CD4-positive, CD25-positive, alpha-beta regulatory T cell (primary cell): ENCODE measurements around the gene WBP1L. TPM values are rescaled to one million over a fixed set of nuclear protein-coding genes. Genes with fewer than 3 reads are reported as not detected.

Experiments used
- ATAC-seq, 2 donors: fragments of 150-1000 bp; cut with Tn5 transposase; one replicate each; pipeline ENCODE4 v1.10.0; 2021; ENCODE audit warnings: low read depth in 2 of 2, moderate number of reproducible peaks in 2 of 2, moderate library complexity in 1 of 2
- DNase-seq, 3 donors: peaks; one replicate each; pipeline versions ENCODE4 v3.0.0 to v3.0.0-alpha.2; 2012 to 2022; ENCODE audit warnings: mixed read lengths in 1 of 3
- H3K27ac ChIP-seq: one replicate; pipeline ENCODE4 v1.7.0; 2013; ENCODE audit warnings: mild to moderate bottlenecking, low read length; ENCODE audit not compliant: insufficient read depth, poor library complexity, severe bottlenecking
- H3K27me3 ChIP-seq: one replicate; pipeline ENCODE4 v1.7.0; 2013; ENCODE audit warnings: low read length; ENCODE audit not compliant: control insufficient read depth, insufficient read depth
- H3K36me3 ChIP-seq: one replicate; pipeline ENCODE4 v1.7.0; 2013; ENCODE audit warnings: mild to moderate bottlenecking, low read length, moderate library complexity; ENCODE audit not compliant: control insufficient read depth, insufficient read depth
- H3K4me1 ChIP-seq: 2 replicates; pipeline ENCODE4 v1.7.0; 2013; ENCODE audit warnings: mild to moderate bottlenecking, low read length; ENCODE audit not compliant: insufficient read depth, control insufficient read depth, poor library complexity, severe bottlenecking
- H3K4me3 ChIP-seq: one replicate; pipeline ENCODE4 v1.7.0; 2013; ENCODE audit warnings: low read depth, mild to moderate bottlenecking, low read length, moderate library complexity
- H3K9me3 ChIP-seq, 2 experiments: 1 replicate in 1 of 2; 2 replicates in 1 of 2; pipeline ENCODE4 v1.7.0; 2013; ENCODE audit warnings: low read length in 2 of 2, mild to moderate bottlenecking in 1 of 2, moderate library complexity in 1 of 2; ENCODE audit not compliant: control insufficient read depth in 2 of 2
- H3K27ac Mint-ChIP-seq, 3 donors: one replicate each; pipeline ENCODE4 v1.8.0; 2020 to 2022; ENCODE audit warnings: mild to moderate bottlenecking in 3 of 3, mixed read lengths in 3 of 3, moderate library complexity in 2 of 3
- H3K27me3 Mint-ChIP-seq: one replicate; pipeline ENCODE4 v1.8.0; 2022; ENCODE audit warnings: mild to moderate bottlenecking, mixed read lengths
- H3K36me3 Mint-ChIP-seq: one replicate; pipeline ENCODE4 v1.8.0; 2020; ENCODE audit warnings: mixed read lengths
- H3K4me1 Mint-ChIP-seq, 4 donors: one replicate each; pipeline ENCODE4 v1.8.0; 2020 to 2022; ENCODE audit warnings: mixed read lengths in 4 of 4, mild to moderate bottlenecking in 1 of 4
- H3K4me3 Mint-ChIP-seq, 4 donors: one replicate each; pipeline ENCODE4 v1.8.0; 2020 to 2022; ENCODE audit warnings: mild to moderate bottlenecking in 4 of 4, mixed read lengths in 4 of 4, moderate library complexity in 3 of 4
- H3K9me3 Mint-ChIP-seq, 7 donors: one replicate each; pipeline ENCODE4 v1.8.0; 2020 to 2022; ENCODE audit warnings: mixed read lengths in 7 of 7, mild to moderate bottlenecking in 3 of 7, moderate library complexity in 2 of 7
- polyA plus RNA-seq, 4 donors: library from polyadenylated mRNA; unstranded; fragments of 300-500 nt; fragmentation: Illumina TruSeq; gene quantifications; one replicate each; pipeline ENCODE4 v1.2.3, GENCODE V29; 2021
- total RNA-seq: library from RNA; stranded (reverse); gene quantifications from one replicate; pipeline ENCODE4 v1.2.3, GENCODE V29; 2022

The WBP1L gene
- total and polyA plus RNA-seq, 5 donors from 2014 or later = 26.9 to 38.5 (median 28.2) TPM

DNA sequence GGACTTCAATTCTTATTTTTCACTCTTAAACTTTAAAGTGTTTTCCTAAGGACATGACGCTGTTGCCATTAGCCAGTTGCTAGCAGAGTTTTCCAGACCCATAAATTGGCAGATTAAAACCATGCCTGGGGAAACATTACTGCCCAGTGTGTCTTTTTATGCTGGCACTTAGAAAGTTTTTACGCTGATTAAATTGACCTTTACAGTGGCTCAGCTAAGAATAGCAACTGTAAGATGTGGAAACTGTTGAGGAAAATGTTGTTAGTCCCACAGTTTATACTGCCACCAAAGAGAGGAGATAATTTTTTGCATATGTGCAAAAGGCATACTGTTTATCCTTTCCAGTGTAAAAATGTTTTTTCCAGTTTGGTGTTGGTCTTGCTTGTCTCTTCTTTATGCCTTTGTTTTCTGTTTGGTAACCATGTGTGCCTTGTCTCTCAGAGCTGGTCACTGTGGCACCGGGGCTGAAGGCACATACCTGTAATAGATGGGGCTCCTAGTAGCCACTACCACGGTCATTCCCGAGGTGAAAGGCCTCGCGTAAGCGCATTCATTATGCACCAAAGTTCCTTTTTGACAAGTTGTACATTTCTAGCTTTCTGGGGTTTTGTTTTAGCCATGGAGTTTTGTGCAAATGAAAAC is 48.1 kb downstream of the WBP1L start:
- H3K27ac Mint-ChIP-seq = peak overlapping the region in 1 of 3 donors; percentile 60
- no peak for ATAC-seq
- no peaks in the 10 kb centered on the region for H3K27me3 Mint-ChIP-seq
- no peak overlapping the region for H3K4me3 Mint-ChIP-seq
- peaks cover 13 to 64% (median 47%) of the 10 kb centered on the region in 4 donors for H3K4me1 Mint-ChIP-seq
- no peaks in the 10 kb centered on the region for H3K9me3 ChIP-seq
- no peak for DNase-seq
- H3K4me1 ChIP-seq = peaks cover 18% of the 10 kb centered on the region
- no peak overlapping the region for H3K27ac ChIP-seq
- H3K36me3 ChIP-seq = no peaks in the 10 kb centered on the region
- H3K4me3 ChIP-seq = no peak overlapping the region
- no peaks in the 10 kb centered on the region for H3K27me3 ChIP-seq
- H3K36me3 Mint-ChIP-seq = peaks cover 19% of the 10 kb centered on the region
- peaks cover 0 to 4% (median 1%) of the 10 kb centered on the region in 7 donors for H3K9me3 Mint-ChIP-seq

DNA sequence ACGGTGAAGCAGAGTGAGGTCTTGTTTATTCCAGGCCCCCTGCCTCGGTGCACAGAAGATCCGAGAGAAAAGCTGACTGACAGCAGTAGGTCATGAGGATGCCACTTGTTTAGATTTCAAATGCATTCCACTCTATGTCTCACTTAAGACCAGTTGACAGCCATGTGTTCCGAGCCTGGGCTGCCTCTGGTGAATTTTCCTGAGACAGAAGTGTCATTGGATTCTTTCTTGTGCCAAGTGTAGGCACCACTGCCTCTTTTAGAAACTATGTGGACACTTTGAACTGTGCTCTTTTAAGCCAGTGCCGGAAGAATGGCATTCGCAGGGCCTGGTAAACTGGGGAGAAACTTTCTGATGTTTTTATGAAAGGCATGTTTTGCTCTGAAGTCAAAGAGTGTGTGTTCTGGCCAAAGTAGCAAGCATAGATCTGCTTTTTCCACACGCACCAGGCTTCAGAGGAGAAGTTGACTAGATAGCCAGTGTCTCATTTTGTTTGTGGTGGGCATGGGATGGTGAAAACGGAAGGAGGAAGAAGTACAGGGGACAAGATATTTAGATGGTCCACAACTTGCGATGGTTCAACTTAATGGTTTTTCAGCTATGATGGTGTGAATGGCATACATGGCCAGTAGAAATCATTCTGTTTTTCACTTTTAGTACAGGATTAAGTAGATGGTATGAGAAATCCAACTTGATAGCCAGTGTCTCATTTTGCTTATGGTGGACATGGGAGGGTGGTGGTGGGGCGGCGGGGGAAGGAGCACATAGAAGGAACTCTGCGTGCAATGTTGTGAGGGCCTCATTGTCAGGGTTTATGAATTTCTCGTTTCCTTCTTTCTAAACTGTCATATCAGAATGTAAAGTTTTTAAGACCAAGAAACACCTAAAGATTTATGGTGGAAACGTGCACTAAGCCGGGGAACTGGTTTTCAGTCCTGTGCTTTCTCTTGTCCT is 52.0 kb downstream of the WBP1L start:
- Mint-ChIP-seq H3K27ac (peak overlapping the region in 2 of 3 donors; percentile 67 to 79), H3K4me1 (peaks cover 10 to 68% (median 34%) of the 10 kb centered on the region in 4 donors), H3K9me3 (no peaks in the 10 kb centered on the region), H3K27me3 (no peaks in the 10 kb centered on the region), H3K4me3 (peak overlapping the region; percentile 33 to 77 (median 62)), H3K36me3 (peaks cover 10% of the 10 kb centered on the region)
- Histone ChIP-seq H3K9me3 (no peaks in the 10 kb centered on the region), H3K4me1 (peaks cover 20% of the 10 kb centered on the region), H3K27ac (peak overlapping the region; percentile 42), H3K27me3 (no peaks in the 10 kb centered on the region), H3K4me3 (peak overlapping the region; percentile 9), H3K36me3 (peaks cover 30% of the 10 kb centered on the region)
- DNase-seq (no peak), ATAC-seq (no peak)

DNA sequence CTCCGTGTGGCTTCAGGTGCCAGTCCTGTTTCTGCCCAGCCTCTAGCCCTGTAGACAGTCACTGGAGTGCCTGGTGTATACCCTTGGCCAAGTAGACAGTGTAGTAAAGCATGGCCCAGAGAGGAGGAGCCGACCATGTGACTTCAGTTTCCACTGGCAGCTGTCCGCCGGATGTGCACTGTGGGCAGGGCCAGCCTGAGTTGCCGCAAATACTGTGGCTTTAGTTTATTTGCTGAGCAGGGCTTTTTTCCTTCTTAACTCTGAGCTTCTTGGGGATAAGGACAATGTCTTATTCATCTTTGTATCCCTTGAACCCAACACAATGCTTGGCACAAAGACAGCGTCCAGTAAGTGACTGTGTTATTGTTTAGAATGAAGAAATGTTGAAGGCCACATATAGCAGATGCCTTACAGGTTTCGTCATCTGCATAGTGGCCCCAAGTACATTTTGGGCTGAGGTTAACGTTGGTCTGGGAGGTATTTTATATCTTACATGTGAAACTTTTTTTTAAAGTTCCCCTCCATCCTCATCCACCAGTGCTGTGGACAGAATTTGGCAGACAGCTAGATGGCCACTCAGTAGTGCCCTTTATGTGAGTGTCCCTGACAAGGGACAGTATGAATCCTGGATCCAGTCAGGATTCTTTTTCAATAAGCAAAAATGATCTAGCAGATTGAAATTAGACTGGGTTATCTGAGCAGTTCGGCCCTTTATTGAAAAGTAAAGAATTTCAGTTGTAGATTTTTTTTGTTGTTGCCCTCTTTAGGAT is 52.8 kb downstream of the WBP1L start:
- H3K4me1 Mint-ChIP-seq = peaks cover 10 to 70% (median 34%) of the 10 kb centered on the region in 4 donors
- H3K4me3 Mint-ChIP-seq = peak overlapping the region; percentile 8 to 77 (median 40)
- ATAC-seq (peak; percentile 91 to 96), DNase-seq (peak in 2 of 3 donors; percentile 44 to 82)
- H3K36me3 ChIP-seq = peaks cover 36% of the 10 kb centered on the region
- peak overlapping the region; percentile 42 for H3K27ac ChIP-seq
- no peaks in the 10 kb centered on the region for H3K27me3 Mint-ChIP-seq
- H3K9me3 ChIP-seq = no peaks in the 10 kb centered on the region
- no peaks in the 10 kb centered on the region for H3K9me3 Mint-ChIP-seq
- no peaks in the 10 kb centered on the region for H3K27me3 ChIP-seq
- H3K36me3 Mint-ChIP-seq = peaks cover 16% of the 10 kb centered on the region
- H3K4me1 ChIP-seq = peaks cover 20% of the 10 kb centered on the region
- H3K27ac Mint-ChIP-seq = peak overlapping the region; percentile 67 to 81 (median 79)
- H3K4me3 ChIP-seq = peak overlapping the region; percentile 9

DNA sequence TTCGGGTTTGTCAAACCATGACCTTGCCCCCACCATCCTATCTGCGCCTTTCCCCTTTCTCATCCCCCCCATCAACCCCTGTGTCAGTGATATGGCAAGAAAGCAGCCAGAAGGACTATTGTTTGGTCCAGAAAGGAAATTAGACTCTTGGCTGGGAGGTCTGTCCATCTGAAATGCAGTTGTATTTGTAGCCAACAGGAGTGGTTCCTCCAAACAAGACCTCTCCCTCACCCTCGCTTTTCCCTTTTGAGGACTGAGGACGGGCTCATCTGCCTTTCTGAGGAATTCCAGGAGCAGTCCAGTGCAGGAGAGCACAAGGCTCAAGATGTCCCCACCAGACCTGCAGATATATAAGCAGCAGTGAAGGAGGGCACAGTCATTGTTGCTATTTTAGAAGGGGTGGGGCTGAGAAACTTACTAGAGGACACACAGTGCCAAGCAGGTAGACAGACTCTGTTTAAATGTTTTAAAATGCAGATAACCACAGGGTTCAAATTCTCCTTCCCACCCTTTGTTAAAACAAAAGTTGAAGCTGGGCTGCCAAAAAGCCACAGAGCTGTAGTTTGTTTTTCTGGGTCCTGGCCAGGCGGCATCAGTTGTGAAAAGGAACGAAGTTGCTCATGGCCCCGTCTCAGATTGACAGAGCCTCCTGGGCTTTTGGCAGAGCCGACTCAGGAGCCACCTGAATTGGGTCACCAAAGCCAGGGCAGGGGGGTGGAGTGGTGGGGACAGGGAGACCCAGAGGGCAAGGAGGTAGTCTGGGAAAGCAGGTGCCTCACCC is 56.1 kb downstream of the WBP1L start:
- Mint-ChIP-seq H3K4me1 (peaks cover 10 to 70% (median 39%) of the 10 kb centered on the region in 4 donors), H3K27ac (no peak overlapping the region), H3K27me3 (no peaks in the 10 kb centered on the region), H3K9me3 (peaks cover 0 to 2% (median 0%) of the 10 kb centered on the region in 7 donors), H3K4me3 (no peak overlapping the region), H3K36me3 (peaks cover 28% of the 10 kb centered on the region)
- H3K27me3 ChIP-seq = no peaks in the 10 kb centered on the region
- no peaks in the 10 kb centered on the region for H3K9me3 ChIP-seq
- DNase-seq (no peak), ATAC-seq (no peak)
- no peak overlapping the region for H3K4me3 ChIP-seq
- H3K36me3 ChIP-seq = peaks cover 48% of the 10 kb centered on the region
- H3K27ac ChIP-seq = no peak overlapping the region
- H3K4me1 ChIP-seq = peaks cover 24% of the 10 kb centered on the region

- Histone ChIP-seq H3K27me3 (no peaks in the 10 kb centered on the region), H3K36me3 (peaks cover 48% of the 10 kb centered on the region), H3K4me1 (peaks cover 17% of the 10 kb centered on the region), H3K27ac (no peak overlapping the region), H3K4me3 (no peak overlapping the region), H3K9me3 (no peaks in the 10 kb centered on the region)
- DNase-seq (no peak), ATAC-seq (no peak)
- H3K27me3 Mint-ChIP-seq = no peaks in the 10 kb centered on the region
- peaks cover 28% of the 10 kb centered on the region for H3K36me3 Mint-ChIP-seq
- peak overlapping the region; percentile 11 to 77 (median 74) for H3K27ac Mint-ChIP-seq
- H3K4me1 Mint-ChIP-seq = peaks cover 10 to 61% (median 33%) of the 10 kb centered on the region in 4 donors
- H3K9me3 Mint-ChIP-seq = peaks cover 0 to 2% (median 0%) of the 10 kb centered on the region in 7 donors
- no peak overlapping the region for H3K4me3 Mint-ChIP-seq
Measured at GRCh38 chr10:102800611-102801335, 57.0 kb downstream of the WBP1L start.

GRCh38 chr10:102801496-102801895 is 57.7 kb downstream of the WBP1L start:
- H3K27ac Mint-ChIP-seq = peak overlapping the region in 1 of 3 donors; percentile 74
- H3K9me3 Mint-ChIP-seq = peaks cover 0 to 2% (median 0%) of the 10 kb centered on the region in 7 donors
- peaks cover 28% of the 10 kb centered on the region for H3K36me3 Mint-ChIP-seq
- Histone ChIP-seq H3K27me3 (no peaks in the 10 kb centered on the region), H3K9me3 (no peaks in the 10 kb centered on the region), H3K4me1 (peaks cover 10% of the 10 kb centered on the region), H3K36me3 (peaks cover 52% of the 10 kb centered on the region), H3K4me3 (no peak overlapping the region), H3K27ac (no peak overlapping the region)
- peaks cover 7 to 54% (median 26%) of the 10 kb centered on the region in 4 donors for H3K4me1 Mint-ChIP-seq
- no peak overlapping the region for H3K4me3 Mint-ChIP-seq
- H3K27me3 Mint-ChIP-seq = no peaks in the 10 kb centered on the region
- no peak for DNase-seq
- no peak for ATAC-seq
